ENCODE results near the gene ZNF699. TPM values are rescaled to one million over a fixed set of nuclear protein-coding genes. Genes with fewer than 3 reads are reported as not detected.
A peak's percentile ranks its signal among the peaks of the same experiment; 100 is the strongest.

The ZNF699 gene
- total and polyA plus RNA-seq, 2 of the 4 experiments (the other 2 are of a cell fraction) = 1.3 to 7.3 TPM

- Histone ChIP-seq H4K5ac (ENCODE audit: low read depth, low read length) (peak within 1 kb of the TSS; percentile 50), H3K9me3 (ENCODE audit: control insufficient read depth, insufficient read depth, low read length) (peaks cover 18% of the 10 kb centered on the region), H2BK20ac (ENCODE audit: low read depth, low read length) (no peak within 1 kb of the TSS), H2BK5ac (ENCODE audit: low read depth, low read length, poor library complexity, severe bottlenecking) (peak within 1 kb of the TSS; percentile 42), H3K27me3 (ENCODE audit: control insufficient read depth, insufficient read depth, low read length) (no peaks in the 10 kb centered on the region), H3K18ac (ENCODE audit: low read depth, low read length) (no peak within 1 kb of the TSS), H3K4me3 (ENCODE audit: insufficient read depth, low read depth, low read length) (peak within 1 kb of the TSS; percentile 66), H3K36me3 (ENCODE audit: control insufficient read depth, insufficient read depth, low read length) (peaks cover 3% of the 10 kb centered on the region; the same call in 1 of the 2 replicates), H3K9me1 (ENCODE audit: insufficient read depth, low read length) (no peaks in the 10 kb centered on the region), H2BK15ac (ENCODE audit: low read depth, low read length) (no peak within 1 kb of the TSS), H3K4ac (ENCODE audit: low read depth, low read length) (peak within 1 kb of the TSS; percentile 82), H2AFZ (replicated peaks; ENCODE audit: low read length, poor library complexity) (peak within 1 kb of the TSS; percentile 100), H3K4me1 (ENCODE audit: control insufficient read depth, insufficient read depth, low read length) (0 out of 2 replicates have a peak, but pooled peaks cover 2% of the 10 kb centered on the region), H3K56ac (ENCODE audit: extremely low read depth, insufficient read depth, low read length) (0 out of 2 replicates have a peak within 1 kb of the TSS, but pooled peaks have one; percentile 5), H3K14ac (replicated peaks; ENCODE audit: low read depth, low read length) (peak within 1 kb of the TSS; percentile 85), H4K20me1 (ENCODE audit: insufficient read depth, low read length) (no peaks in the 10 kb centered on the region), H3K27ac (ENCODE audit: insufficient read depth, low read length) (peak within 1 kb of the TSS; percentile 54), H2AK9ac (replicated peaks; ENCODE audit: low read depth, low read length, poor library complexity) (peak within 1 kb of the TSS; percentile 96), H3K4me2 (ENCODE audit: low read depth, low read length) (peak within 1 kb of the TSS; percentile 89), H2BK120ac (ENCODE audit: low read depth, low read length) (0 out of 2 replicates have a peak within 1 kb of the TSS, but pooled peaks have one; percentile 8), H3K9ac (ENCODE audit: low read depth, low read length) (peak within 1 kb of the TSS; percentile 70), H4K91ac (ENCODE audit: insufficient read depth, low read depth, low read length) (peak within 1 kb of the TSS; percentile 27), H2AK5ac (ENCODE audit: low read depth, low read length) (peak within 1 kb of the TSS; percentile 82), H4K8ac (ENCODE audit: low read depth in 2 of 2, low read length in 2 of 2) (peak within 1 kb of the TSS; percentile 91 to 92), H3K23ac (ENCODE audit: low read depth, low read length) (peak within 1 kb of the TSS; percentile 74; the same call in 1 of the 2 replicates), H3K79me1 (ENCODE audit: low read depth in 1 of 2, low read length in 2 of 2) (peaks cover 5 to 7% of the 10 kb centered on the region in 2 experiments; a peak in 3 of 4 replicates)
- dilution Hi-C loops (cut with HindIII; ENCODE audit: low sequenced_read_pairs, unreplicated experiment) (no loop called here), in situ Hi-C loops (cut with MboI; ENCODE audit: low sequenced_read_pairs) (loop anchor here (10.0 kb wide), 1 partner anchor 471 kb away; no protein-coding TSS in a partner anchor), intact Hi-C loops (cut with micrococcal nuclease) (loop anchor here (1.0 kb wide), 1 partner anchor 15 kb away; the partner anchor contains the start of gene ZNF699)
- CTCF ChIA-PET = no interaction called here
- ATAC-seq (ENCODE audit: low read depth) (peak; percentile 98), DNase-seq (peak; percentile 92)
- 1% methylated on average over 23 of the region's 48 CpGs; no CpG with 5 or more reads in 1 of the 2 experiments for WGBS, 2 experiments (ENCODE audit: extremely low coverage in 2 of 2, insufficient read length in 1 of 2)
- POLR2A ChIA-PET (ENCODE audit: unreplicated experiment) = no interaction called here
- BruUV-seq (replicated peaks) = no TSS peak
- TF ChIP-seq RAD21 (IDR thresholded peaks at IDR 0.05; ENCODE audit: low read length) (no peak), NFE2L2 (IDR thresholded peaks at IDR 0.05; ENCODE audit: low read depth, low read length) (no peak), FOS (IDR thresholded peaks at IDR 0.05; ENCODE audit: low read depth, low read length) (no peak), MXI1 (IDR thresholded peaks at IDR 0.05; ENCODE audit: borderline replicate concordance, low read depth, low read length) (no peak), CEBPB (IDR thresholded peaks at IDR 0.05; ENCODE audit: low read depth, low read length) (no peak), ELK1 (IDR thresholded peaks at IDR 0.05; ENCODE audit: borderline replicate concordance, low read depth, low read length) (no peak), RCOR1 (IDR thresholded peaks at IDR 0.05; ENCODE audit: insufficient replicate concordance, low read length) (no peak), MAZ (IDR thresholded peaks at IDR 0.05; ENCODE audit: borderline replicate concordance, low read depth, low read length) (no peak), RFX5 (IDR thresholded peaks at IDR 0.05; ENCODE audit: low read depth, low read length) (no peak), POLR2A (IDR thresholded peaks at IDR 0.05; ENCODE audit: low read depth, low read length) (0 out of 2 replicates have a peak, but pooled peaks have one; percentile 26), SMC3 (IDR thresholded peaks at IDR 0.05; ENCODE audit: low read depth, low read length) (no peak), CHD1 (IDR thresholded peaks at IDR 0.05; ENCODE audit: low read depth, low read length) (no peak), MAFK (IDR thresholded peaks at IDR 0.05; ENCODE audit: low read depth, low read length) (no peak), BHLHE40 (IDR thresholded peaks at IDR 0.05; ENCODE audit: low read depth, low read length) (peak; percentile 59; the same call in 1 of the 2 replicates)
- TF ChIP-seq, protein P1, sequence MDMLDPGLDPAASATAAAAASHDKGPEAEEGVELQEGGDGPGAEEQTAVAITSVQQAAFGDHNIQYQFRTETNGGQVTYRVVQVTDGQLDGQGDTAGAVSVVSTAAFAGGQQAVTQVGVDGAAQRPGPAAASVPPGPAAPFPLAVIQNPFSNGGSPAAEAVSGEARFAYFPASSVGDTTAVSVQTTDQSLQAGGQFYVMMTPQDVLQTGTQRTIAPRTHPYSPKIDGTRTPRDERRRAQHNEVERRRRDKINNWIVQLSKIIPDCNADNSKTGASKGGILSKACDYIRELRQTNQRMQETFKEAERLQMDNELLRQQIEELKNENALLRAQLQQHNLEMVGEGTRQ (IDR thresholded peaks at IDR 0.05; ENCODE audit: low read depth, low read length) = no peak
These were observed 14.4 kb upstream of the ZNF699 start, which contains the start of gene ZNF559 for GRCh38 chr19:9323919-9324583. TSS of gene ZNF559 (plus strand) at chr19:9324179. CDS start at chr19:9338550, 14,371 bp downstream.
